Aorta (tissue), 5 donors: ENCODE data around the gene ZC3H11A. TPM values are rescaled to one million over a fixed set of nuclear protein-coding genes. Genes with fewer than 3 reads are reported as not detected.

Experiments
- ATAC-seq: fragments of 200-7000 bp; cut with Tn5 transposase; one replicate; pipeline ENCODE4 v1.9.1; 2022; ENCODE audit warnings: moderate library complexity; ENCODE audit not compliant: low FRiP score
- DNase-seq, 2 donors: peaks; one replicate each; pipeline ENCODE4 v3.0.0-alpha.2; 2020
- H3K27ac ChIP-seq, 2 donors: one replicate each; pipeline ENCODE4 v1.5.1; 2013; ENCODE audit warnings: low read length in 2 of 2, mild to moderate bottlenecking in 2 of 2, moderate library complexity in 2 of 2, control low read depth in 1 of 2, inconsistent platforms in 1 of 2, low read depth in 1 of 2
- H3K27me3 ChIP-seq, 2 donors: one replicate each; pipeline ENCODE4 v1.6.1; 2013; ENCODE audit warnings: control low read depth in 1 of 2, low read length in 1 of 2, mild to moderate bottlenecking in 1 of 2, moderate library complexity in 1 of 2; ENCODE audit not compliant: insufficient read depth in 2 of 2, control insufficient read depth in 1 of 2
- H3K36me3 ChIP-seq, 2 donors: one replicate each; pipeline ENCODE4 v1.6.1; 2013; ENCODE audit warnings: control low read depth in 1 of 2, low read length in 1 of 2, mild to moderate bottlenecking in 1 of 2; ENCODE audit not compliant: insufficient read depth in 2 of 2, control insufficient read depth in 1 of 2
- H3K4me1 ChIP-seq, 2 donors: one replicate each; pipeline ENCODE4 v1.6.1; 2013; ENCODE audit warnings: low read length in 2 of 2, control low read depth in 1 of 2, mild to moderate bottlenecking in 1 of 2, moderate library complexity in 1 of 2; ENCODE audit not compliant: insufficient read depth in 2 of 2, control insufficient read depth in 1 of 2
- H3K4me3 ChIP-seq, 2 donors: one replicate each; pipeline ENCODE4 v1.5.1; 2013; ENCODE audit warnings: low read length in 2 of 2, control low read depth in 1 of 2, mild to moderate bottlenecking in 1 of 2
- H3K9me3 ChIP-seq: one replicate; pipeline ENCODE4 v1.6.1; 2013; ENCODE audit warnings: mild to moderate bottlenecking, low read length; ENCODE audit not compliant: control insufficient read depth
- WGBS, 2 donors: extraction: QIAGEN DNeasy Blood & Tissue Kit; methylation state at CpG; one replicate each; pipeline ENCODE4 v1.1.7; 2013; 5-methylcytosine and 5-hydroxymethylcytosine counted together
- intact Hi-C, 2 donors: fragments of 100-400 bp; cut with DNase I; formaldehyde crosslinking; loops; one replicate each; pipeline versions ENCODE4 v1.14.2 to v1.15.0; 2022
- polyA plus RNA-seq, 2 donors: library from polyadenylated mRNA; stranded (reverse); fragments of 200-250 nt; gene quantifications; one replicate each; pipeline ENCODE4 v1.2.3, GENCODE V29; 2013
- total RNA-seq, 2 donors: library from RNA; stranded (reverse); fragmentation: NEBNext Ultra II Directional; extraction: Animal tissue kit (Norgen Biotek cat#: 25700); gene quantifications; one replicate each; pipeline ENCODE4 v1.2.1, GENCODE V29; 2021
- donor health status: healthy with polysubstance abuse.
- donor health status: Bipolar disorder and iron deficiency.
- donor health status: DM: no; HTN: no; CAD: no.
- donor health status: DM: no; HTN: no; CAD: no.
- donor health status: DM: yes; HTN: yes; CAD: no.

ZC3H11A gene
- total and polyA plus RNA-seq, 4 donors = 31.2 to 86.4 (median 69.1) TPM

DNA sequence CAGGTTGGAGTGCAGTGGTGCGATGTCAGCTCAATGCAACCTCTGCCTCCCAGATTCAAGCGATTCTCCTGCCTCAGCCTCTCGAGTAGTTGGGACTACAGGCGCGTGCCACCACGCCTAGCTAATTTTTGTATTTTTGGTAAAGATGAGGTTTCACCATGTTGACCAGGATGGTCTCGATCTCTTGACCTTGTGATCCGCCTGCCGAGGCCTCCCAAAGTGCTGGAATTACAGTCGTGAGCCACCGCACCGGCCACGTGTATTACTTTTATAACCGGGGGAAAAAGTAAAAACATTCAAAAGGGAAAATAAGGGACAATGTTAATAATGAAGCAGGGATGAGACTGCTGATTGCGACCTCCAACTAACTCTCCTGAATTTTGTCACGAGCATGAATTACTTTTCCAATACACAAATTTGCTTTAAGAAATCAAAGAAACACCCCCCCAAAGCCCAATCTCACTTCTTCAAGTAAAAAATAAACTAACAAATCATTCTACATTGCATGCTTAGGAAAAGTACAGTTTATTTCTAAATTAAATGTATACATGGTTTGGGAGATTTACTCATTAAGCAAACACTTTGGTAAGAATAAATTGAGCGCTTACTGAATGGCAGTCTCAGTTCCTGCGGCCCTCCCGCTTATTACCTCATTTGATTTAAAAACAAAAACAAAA, 521 bp upstream of the ZC3H11A start:
- intact Hi-C loops = loop anchor here in 1 of 2 donors (5.0 kb wide), 1 partner anchor 67 kb away; the partner anchor contains the start of gene SNRPE
- ATAC-seq (no peak), DNase-seq (no peak)
- Histone ChIP-seq H3K4me1 (peaks cover 3 to 13% of the 10 kb centered on the region in 2 donors), H3K4me3 (no peak overlapping the region), H3K27ac (no peak overlapping the region), H3K27me3 (no peaks in the 10 kb centered on the region), H3K9me3 (no peaks in the 10 kb centered on the region), H3K36me3 (no peaks in the 10 kb centered on the region)
- WGBS, 2 donors = 74 to 77% methylated on average over 19 of the region's 19 CpGs

DNA sequence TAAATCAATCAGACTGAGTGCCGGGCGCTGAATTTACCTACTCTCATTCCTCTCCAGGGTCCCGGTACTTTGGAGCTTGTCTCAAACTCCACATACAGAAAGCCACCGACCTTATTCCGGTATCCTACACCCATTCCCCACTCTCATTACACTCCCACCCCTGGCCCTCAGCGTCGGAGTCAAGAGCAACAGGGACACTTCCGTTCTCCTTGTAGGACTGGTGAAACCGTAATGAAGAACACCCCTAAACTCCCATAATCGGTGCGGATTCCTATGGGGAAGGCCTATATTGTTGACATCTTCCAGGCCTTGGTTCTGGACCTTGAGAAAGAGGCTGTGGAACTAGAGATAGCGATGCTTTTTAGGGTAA, 798 bp downstream of the ZC3H11A start:
- DNase-seq = peak in 1 of 2 donors; percentile 60
- H3K36me3 ChIP-seq = no peaks in the 10 kb centered on the region
- no peaks in the 10 kb centered on the region for H3K9me3 ChIP-seq
- peaks cover 3 to 16% of the 10 kb centered on the region in 2 donors for H3K4me1 ChIP-seq
- 0 to 1% methylated on average over 12 of the region's 12 CpGs for WGBS, 2 donors
- peak overlapping the region; percentile 96 to 100 for H3K4me3 ChIP-seq
- intact Hi-C loops = loop anchor here in 1 of 2 donors (5.0 kb wide), 1 partner anchor 66 kb away; the partner anchor contains the start of gene SNRPE
- ATAC-seq = peak; percentile 55
- H3K27me3 ChIP-seq = no peaks in the 10 kb centered on the region
- H3K27ac ChIP-seq = peak overlapping the region in 1 of 2 donors; percentile 98

DNA sequence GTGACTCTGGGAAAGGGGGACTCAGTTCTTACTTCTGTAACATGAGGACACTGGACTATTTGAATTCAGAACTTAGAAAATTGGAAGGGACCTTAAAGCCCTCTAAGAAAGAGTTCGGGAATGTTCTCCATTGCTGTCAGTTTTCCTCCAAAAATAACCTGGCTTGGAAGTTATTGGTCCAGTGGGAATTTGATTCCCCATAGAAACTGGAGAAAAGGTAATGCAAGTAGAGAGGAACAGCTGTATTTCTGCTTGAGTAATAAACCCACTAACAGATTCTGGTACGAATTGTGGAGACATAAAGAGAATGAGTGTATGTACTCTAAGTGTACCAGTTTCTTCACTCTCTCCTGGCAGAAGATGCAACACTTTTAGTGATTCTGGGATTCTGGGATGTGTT, 1.8 kb downstream of the ZC3H11A start:
- DNase-seq = no peak
- intact Hi-C loops = loop anchor here in 1 of 2 donors (5.0 kb wide), 1 partner anchor 65 kb away; the partner anchor contains the start of gene SNRPE
- Histone ChIP-seq H3K27me3 (no peaks in the 10 kb centered on the region), H3K36me3 (no peaks in the 10 kb centered on the region), H3K4me1 (peaks cover 3 to 16% of the 10 kb centered on the region in 2 donors), H3K9me3 (no peaks in the 10 kb centered on the region), H3K4me3 (peak overlapping the region in 1 of 2 donors; percentile 96), H3K27ac (no peak overlapping the region)
- WGBS, 2 donors = 5 to 13% methylated on average over 2 of the region's 2 CpGs
- ATAC-seq = no peak

DNA sequence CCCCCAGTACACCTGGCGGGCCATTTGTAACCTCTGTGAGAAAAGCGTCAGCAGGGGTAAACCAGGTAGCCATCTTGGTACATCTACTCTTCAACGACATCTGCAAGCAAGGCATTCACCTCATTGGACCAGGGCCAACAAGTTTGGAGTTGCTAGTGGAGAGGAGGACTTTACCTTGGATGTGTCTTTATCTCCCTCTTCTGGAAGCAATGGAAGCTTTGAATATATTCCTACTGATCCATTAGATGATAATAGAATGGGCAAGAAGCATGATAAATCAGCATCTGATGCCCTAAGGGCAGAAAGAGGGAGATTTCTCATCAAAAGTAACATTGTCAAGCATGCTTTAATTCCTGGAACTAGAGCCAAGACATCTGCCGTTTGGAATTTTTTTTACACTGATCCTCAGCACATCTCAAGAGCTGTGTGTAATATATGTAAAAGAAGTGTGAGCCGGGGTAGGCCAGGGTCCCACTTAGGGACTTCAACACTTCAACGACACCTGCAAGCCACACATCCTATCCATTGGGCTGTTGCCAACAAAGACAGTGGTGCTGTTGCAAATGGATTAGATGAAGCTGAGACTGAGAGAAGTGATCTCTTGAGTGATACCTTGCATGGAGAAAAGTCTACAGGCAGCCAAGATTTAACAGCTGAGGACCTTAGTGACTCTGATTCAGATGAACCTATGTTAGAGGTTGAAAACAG, 2.7 kb downstream of the ZC3H11A start:
- peaks cover 3 to 16% of the 10 kb centered on the region in 2 donors for H3K4me1 ChIP-seq
- 85% methylated on average over 6 of the region's 6 CpGs for WGBS, 2 donors

DNA sequence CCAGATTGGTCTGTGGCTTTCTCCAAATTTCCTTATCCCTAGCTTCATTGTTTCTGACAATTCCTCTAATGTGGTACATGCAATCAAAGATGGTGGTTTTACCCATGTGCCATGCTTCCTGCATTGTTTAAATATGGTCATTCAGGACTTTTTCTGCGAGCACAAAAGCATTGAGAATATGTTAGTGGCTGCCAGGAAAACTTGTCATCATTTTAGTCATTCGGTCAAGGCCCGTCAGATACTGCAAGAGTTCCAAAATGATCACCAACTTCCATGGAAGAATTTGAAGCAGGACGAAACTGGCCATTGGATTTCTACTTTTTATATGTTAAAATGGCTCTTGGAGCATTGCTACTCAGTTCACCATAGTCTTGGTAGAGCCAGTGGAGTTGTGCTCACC, 3.7 kb downstream of the ZC3H11A start:
- WGBS, 2 donors = 45 to 53% methylated on average over 4 of the region's 4 CpGs
- ATAC-seq (no peak), DNase-seq (no peak)
- no peaks in the 10 kb centered on the region for H3K36me3 ChIP-seq
- no peaks in the 10 kb centered on the region for H3K9me3 ChIP-seq
- intact Hi-C loops = loop anchor here in 1 of 2 donors (5.0 kb wide), 1 partner anchor 63 kb away; the partner anchor contains the start of gene SNRPE
- H3K27me3 ChIP-seq = no peaks in the 10 kb centered on the region
- no peak overlapping the region for H3K27ac ChIP-seq
- H3K4me1 ChIP-seq = peaks cover 3 to 16% of the 10 kb centered on the region in 2 donors
- H3K4me3 ChIP-seq = no peak overlapping the region

More for the DNA sequence above, 2.7 kb downstream of the ZC3H11A start:
- no peaks in the 10 kb centered on the region for H3K36me3 ChIP-seq
- H3K27me3 ChIP-seq = no peaks in the 10 kb centered on the region
- H3K27ac ChIP-seq = no peak overlapping the region
- no peak for ATAC-seq
- intact Hi-C loops = loop anchor here in 1 of 2 donors (5.0 kb wide), 1 partner anchor 64 kb away; the partner anchor contains the start of gene SNRPE
- no peak overlapping the region for H3K4me3 ChIP-seq
- DNase-seq = no peak
- H3K9me3 ChIP-seq = no peaks in the 10 kb centered on the region

DNA sequence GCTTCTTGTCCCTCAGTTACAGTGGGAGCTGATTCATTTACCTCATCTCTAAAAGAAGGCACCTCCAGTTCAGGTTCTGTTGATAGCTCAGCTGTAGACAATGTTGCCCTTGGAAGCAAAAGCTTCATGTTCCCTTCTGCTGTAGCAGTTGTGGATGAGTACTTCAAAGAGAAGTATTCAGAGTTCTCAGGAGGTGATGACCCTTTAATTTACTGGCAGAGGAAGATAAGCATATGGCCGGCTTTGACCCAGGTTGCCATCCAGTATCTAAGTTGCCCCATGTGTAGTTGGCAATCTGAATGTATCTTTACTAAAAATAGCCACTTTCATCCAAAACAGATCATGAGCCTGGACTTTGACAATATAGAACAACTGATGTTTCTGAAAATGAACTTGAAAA, 4.5 kb downstream of the ZC3H11A start:
- peaks cover 3 to 16% of the 10 kb centered on the region in 2 donors for H3K4me1 ChIP-seq

DNA sequence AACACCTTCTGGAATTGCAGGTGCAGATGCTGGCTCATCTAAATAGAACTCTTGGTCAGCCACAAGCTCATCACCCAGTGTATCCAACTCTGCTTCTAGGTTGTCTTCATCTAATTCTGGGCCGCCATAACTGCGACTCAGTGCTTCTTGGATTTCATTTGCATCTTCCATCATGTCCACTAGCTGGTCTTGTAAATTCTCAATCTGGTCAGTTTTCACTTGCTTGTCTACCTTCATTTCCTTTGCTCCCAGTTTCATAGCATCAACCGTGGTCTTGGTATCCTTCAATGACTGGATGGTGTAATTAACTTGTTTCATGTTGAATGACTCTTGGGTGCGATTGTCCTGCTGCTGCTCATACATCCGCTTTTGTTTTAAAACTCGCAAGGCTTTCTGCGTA, 10.3 kb downstream of the ZC3H11A start:
- ATAC-seq = no peak
- Histone ChIP-seq H3K27ac (no peak overlapping the region), H3K36me3 (peaks cover 0 to 3% of the 10 kb centered on the region in 2 donors), H3K4me1 (peaks cover 0 to 2% of the 10 kb centered on the region in 2 donors), H3K27me3 (no peaks in the 10 kb centered on the region), H3K4me3 (no peak overlapping the region), H3K9me3 (no peaks in the 10 kb centered on the region)
- intact Hi-C loops = no loop called here
- WGBS, 2 donors = 95 to 98% methylated on average over 7 of the region's 7 CpGs
- no peak for DNase-seq

More for the DNA sequence above, 4.5 kb downstream of the ZC3H11A start:
- Histone ChIP-seq H3K36me3 (no peaks in the 10 kb centered on the region), H3K9me3 (no peaks in the 10 kb centered on the region), H3K4me3 (no peak overlapping the region), H3K27me3 (no peaks in the 10 kb centered on the region), H3K27ac (no peak overlapping the region)
- WGBS, 2 donors = 22 to 31% methylated on average over 1 of the region's 1 CpG
- intact Hi-C loops = loop anchor here in 1 of 2 donors (5.0 kb wide), 1 partner anchor 62 kb away; the partner anchor contains the start of gene SNRPE
- ATAC-seq = no peak
- DNase-seq = no peak

DNA sequence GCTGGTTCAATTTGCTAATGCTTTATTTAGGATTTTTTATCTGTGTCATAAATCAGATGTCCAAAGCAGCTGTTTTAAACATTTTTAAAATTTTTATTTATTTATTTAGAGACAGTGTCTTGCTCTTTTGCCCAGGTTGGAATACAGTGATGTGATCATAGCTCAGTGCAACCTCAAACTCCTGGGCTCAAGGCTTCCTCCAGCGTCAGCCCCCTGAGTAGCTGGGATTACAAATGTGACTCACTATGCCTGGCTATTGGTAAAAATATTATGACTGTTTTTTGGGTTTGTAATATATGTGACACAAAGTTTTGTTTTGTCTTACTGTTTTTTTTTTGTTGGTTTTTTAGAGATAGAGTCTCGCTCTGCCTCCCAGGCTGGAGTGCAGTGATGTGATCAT, 11.8 kb downstream of the ZC3H11A start:
- intact Hi-C loops = no loop called here
- 0 to 7% methylated on average over 2 of the region's 2 CpGs for WGBS, 2 donors
- Histone ChIP-seq H3K27ac (no peak overlapping the region), H3K36me3 (peaks cover 0 to 3% of the 10 kb centered on the region in 2 donors), H3K27me3 (no peaks in the 10 kb centered on the region), H3K4me1 (peaks cover 0 to 2% of the 10 kb centered on the region in 2 donors), H3K9me3 (no peaks in the 10 kb centered on the region), H3K4me3 (no peak overlapping the region)
- ATAC-seq (no peak), DNase-seq (no peak)
